CD8-positive, alpha-beta memory T cell (primary cell): ENCODE measurements around the gene AP3B2. TPM values are rescaled to one million over a fixed set of nuclear protein-coding genes. Genes with fewer than 3 reads are reported as not detected.

Experiments used
- polyA plus RNA-seq: library from polyadenylated mRNA; unstranded; fragments of 300-500 nt; fragmentation: Illumina TruSeq; gene quantifications from one replicate; pipeline ENCODE4 v1.2.3, GENCODE V29; 2021
- total RNA-seq, 2 experiments: library from RNA; stranded (reverse); gene quantifications; one replicate each; pipeline ENCODE4 v1.2.3, GENCODE V29; 2021

The AP3B2 gene
- total and polyA plus RNA-seq, 3 experiments from 2014 or later: 0.16 to 0.61 TPM; not detected in 1

Other genes starting within 250 kb of the AP3B2 start
- gene RPS17, start 169.4 kb downstream of the AP3B2 start, total RNA-seq: 1,000 to 10,000 TPM; 2,610 to 2,630 TPM
- gene RPS17, start 169.4 kb downstream of the AP3B2 start, polyA plus RNA-seq: 1,199 TPM
- gene CPEB1, start 62.5 kb downstream of the AP3B2 start, total RNA-seq: under 1 TPM; 0.44 TPM
- 1.2 TPM for gene CPEB1, start 62.5 kb downstream of the AP3B2 start, polyA plus RNA-seq
- gene FSD2, start 96.2 kb upstream of the AP3B2 start, total RNA-seq: not detected
- gene FSD2, start 96.2 kb upstream of the AP3B2 start, polyA plus RNA-seq: 0.16 TPM
- 1 to 10 TPM; 9.3 to 9.7 TPM for gene WHAMM, start 99.8 kb upstream of the AP3B2 start, total RNA-seq
- gene WHAMM, start 99.8 kb upstream of the AP3B2 start, polyA plus RNA-seq: 6.6 TPM
- gene HOMER2, start 242.8 kb upstream of the AP3B2 start, total RNA-seq: 10 to 100 TPM; 13.6 to 14.1 TPM
- 1.6 TPM for gene HOMER2, start 242.8 kb upstream of the AP3B2 start, polyA plus RNA-seq